ENCODE results near the gene SLC6A8. TPM values are rescaled to one million over a fixed set of nuclear protein-coding genes. Genes with fewer than 3 reads are reported as not detected.

Gene SLC6A8
- polyA plus RNA-seq, 1 experiment, result 6.9 TPM

Small RNA genes lying within 50 kb of the gene (small RNA-seq; reads per million reads assigned to genes)
- gene RN7SL687P (ENCODE audit: insufficient read length, low read depth), result not detected

Other genes with a start within 250 kb of the SLC6A8 start
- gene TREX2, start 241.9 kb upstream of the SLC6A8 start, polyA plus RNA-seq (2011; rRNA removed), result not detected in 2 replicates
- gene HAUS7, start 217.3 kb upstream of the SLC6A8 start, polyA plus RNA-seq (2011; rRNA removed), result 13.2 and 16.5 TPM in 2 replicates
- 97.2 and 143 TPM in 2 replicates for gene BGN, start 192.9 kb upstream of the SLC6A8 start, polyA plus RNA-seq (2011; rRNA removed)
- 0.01 TPM in 1 of 2 replicates, not detected in the other for gene ATP2B3, start 170.3 kb upstream of the SLC6A8 start, polyA plus RNA-seq (2011; rRNA removed)
- 23.6 and 28.1 TPM in 2 replicates for gene CCNQ, start 88.8 kb upstream of the SLC6A8 start, polyA plus RNA-seq (2011; rRNA removed)
- not detected in 2 replicates for gene DUSP9, start 40.7 kb upstream of the SLC6A8 start, polyA plus RNA-seq (2011; rRNA removed)
- 0.17 TPM in 1 of 2 replicates, not detected in the other for gene PNCK, start 14.1 kb upstream of the SLC6A8 start, polyA plus RNA-seq (2011; rRNA removed)
- 108 and 114 TPM in 2 replicates for gene BCAP31, start 36.5 kb downstream of the SLC6A8 start, polyA plus RNA-seq (2011; rRNA removed)
- gene ABCD1, start 36.9 kb downstream of the SLC6A8 start, polyA plus RNA-seq (2011; rRNA removed), result 4.2 and 5.8 TPM in 2 replicates
- 4.6 and 5.5 TPM in 2 replicates for gene PLXNB3, start 76.3 kb downstream of the SLC6A8 start, polyA plus RNA-seq (2011; rRNA removed)
- gene SRPK3, start 93.1 kb downstream of the SLC6A8 start, polyA plus RNA-seq (2011; rRNA removed), result 0.27 and 0.51 TPM in 2 replicates
- gene IDH3G, start 106.4 kb downstream of the SLC6A8 start, polyA plus RNA-seq (2011; rRNA removed), result 42.8 and 60.7 TPM in 2 replicates
- gene SSR4, start 106.7 kb downstream of the SLC6A8 start, polyA plus RNA-seq (2011; rRNA removed), result 277 and 363 TPM in 2 replicates
- 0.04 and 0.29 TPM in 2 replicates for gene PDZD4, start 142.6 kb downstream of the SLC6A8 start, polyA plus RNA-seq (2011; rRNA removed)
- 0.06 and 0.10 TPM in 2 replicates for gene L1CAM, start 198.2 kb downstream of the SLC6A8 start, polyA plus RNA-seq (2011; rRNA removed)
- not detected in 2 replicates for gene AVPR2, start 216.7 kb downstream of the SLC6A8 start, polyA plus RNA-seq (2011; rRNA removed)
- gene ARHGAP4, start 238.3 kb downstream of the SLC6A8 start, polyA plus RNA-seq (2011; rRNA removed), result 0.12 and 0.16 TPM in 2 replicates
- gene NAA10, start 247.1 kb downstream of the SLC6A8 start, polyA plus RNA-seq (2011; rRNA removed), result 42.9 and 63.4 TPM in 2 replicates

Data from AG04450 (cell line).